NT2/D1 (cell line): ENCODE data around the gene CRISPLD2.

Experiments used
- DNase-seq: peaks from one replicate; pipeline ENCODE4 v3.0.0-alpha.2; 2011; ENCODE audit warnings: low read depth, low spot score
- H3K27me3 ChIP-seq: 2 replicates; pipeline ENCODE4 v1.6.0; 2011; ENCODE audit warnings: mild to moderate bottlenecking; ENCODE audit not compliant: insufficient read length, insufficient read depth
- H3K36me3 ChIP-seq: 2 replicates; pipeline ENCODE4 v1.6.1; 2011; ENCODE audit warnings: mild to moderate bottlenecking, low read length, mixed read lengths; ENCODE audit not compliant: insufficient read depth, insufficient read length
- H3K4me1 ChIP-seq: 2 replicates; pipeline ENCODE4 v1.5.1; 2011; ENCODE audit not compliant: insufficient read depth, insufficient read length
- H3K4me3 ChIP-seq: 2 replicates; pipeline ENCODE4 v1.5.1; 2011; ENCODE audit warnings: low read depth; ENCODE audit not compliant: insufficient read length
- H3K9ac ChIP-seq: 2 replicates; pipeline ENCODE4 v1.6.0; 2011; ENCODE audit warnings: low read depth; ENCODE audit not compliant: insufficient read length
- H3K9me3 ChIP-seq: 2 replicates; pipeline ENCODE4 v1.5.1; 2011; ENCODE audit warnings: mild to moderate bottlenecking, low read length; ENCODE audit not compliant: insufficient read depth
- SUZ12 ChIP-seq: IDR thresholded peaks from 2 replicates; pipeline ENCODE4 v1.6.1; 2011; ENCODE audit not compliant: insufficient read length, insufficient read depth; ENCODE audit errors: extremely low read depth
- YY1 ChIP-seq: IDR thresholded peaks from 2 replicates; pipeline ENCODE4 v1.6.1; 2011; ENCODE audit not compliant: insufficient read length, insufficient read depth
- ZNF274 ChIP-seq: IDR thresholded peaks from 2 replicates; pipeline ENCODE4 v1.6.1; 2011; ENCODE audit warnings: mild to moderate bottlenecking, low read depth, low read length

Gene CRISPLD2

DNA sequence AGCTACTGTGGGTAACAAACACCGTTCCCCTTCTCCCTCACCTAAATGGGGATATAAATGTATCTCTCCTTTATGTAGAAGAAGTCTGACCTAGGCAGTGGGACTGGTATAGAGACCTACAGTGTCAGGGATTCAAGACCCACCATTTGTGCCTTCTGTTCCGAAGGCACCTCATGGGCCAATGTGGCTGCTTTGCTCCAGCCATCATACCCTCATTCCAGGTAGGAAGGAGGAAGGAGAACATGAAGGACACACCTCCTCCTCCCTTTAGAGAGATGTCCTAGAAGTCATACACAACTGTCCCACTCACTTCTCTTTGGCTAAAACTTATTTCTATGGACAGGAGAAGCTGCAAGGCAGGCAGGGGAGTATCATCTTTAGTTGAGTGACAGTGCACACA lies 8.3 kb upstream of the CRISPLD2 start:
- no peak for TF ChIP-seq YY1
- TF ChIP-seq SUZ12: no peak
- Histone ChIP-seq H3K9ac (no peak overlapping the region), H3K4me3 (no peak overlapping the region), H3K4me1 (peaks cover 2% of the 10 kb centered on the region), H3K36me3 (no peaks in the 10 kb centered on the region), H3K27me3 (peaks cover 15% of the 10 kb centered on the region), H3K9me3 (0 out of 2 replicates have a peak, but pooled peaks cover 5% of the 10 kb centered on the region)
- DNase-seq: no peak

GRCh38 chr16:84813141-84813934 lies 6.4 kb upstream of the CRISPLD2 start:
- TF ChIP-seq YY1 (no peak), SUZ12 (no peak), ZNF274 (no peak)
- no peak for DNase-seq
- H3K9me3 ChIP-seq: 0 out of 2 replicates have a peak, but pooled peaks cover 5% of the 10 kb centered on the region
- peaks cover 2% of the 10 kb centered on the region for H3K4me1 ChIP-seq
- peaks cover 27% of the 10 kb centered on the region for H3K27me3 ChIP-seq
- no peaks in the 10 kb centered on the region for H3K36me3 ChIP-seq
- H3K4me3 ChIP-seq: no peak overlapping the region
- no peak overlapping the region for H3K9ac ChIP-seq

GRCh38 chr16:84815462-84815861 lies 4.3 kb upstream of the CRISPLD2 start:
- no peak for DNase-seq
- Histone ChIP-seq H3K27me3 (peaks cover 42% of the 10 kb centered on the region), H3K9me3 (0 out of 2 replicates have a peak, but pooled peaks cover 5% of the 10 kb centered on the region), H3K4me3 (no peak overlapping the region), H3K9ac (no peak overlapping the region), H3K4me1 (peaks cover 6% of the 10 kb centered on the region), H3K36me3 (no peaks in the 10 kb centered on the region)
- no peak for TF ChIP-seq SUZ12
- no peak for TF ChIP-seq YY1
- TF ChIP-seq ZNF274: no peak

DNA sequence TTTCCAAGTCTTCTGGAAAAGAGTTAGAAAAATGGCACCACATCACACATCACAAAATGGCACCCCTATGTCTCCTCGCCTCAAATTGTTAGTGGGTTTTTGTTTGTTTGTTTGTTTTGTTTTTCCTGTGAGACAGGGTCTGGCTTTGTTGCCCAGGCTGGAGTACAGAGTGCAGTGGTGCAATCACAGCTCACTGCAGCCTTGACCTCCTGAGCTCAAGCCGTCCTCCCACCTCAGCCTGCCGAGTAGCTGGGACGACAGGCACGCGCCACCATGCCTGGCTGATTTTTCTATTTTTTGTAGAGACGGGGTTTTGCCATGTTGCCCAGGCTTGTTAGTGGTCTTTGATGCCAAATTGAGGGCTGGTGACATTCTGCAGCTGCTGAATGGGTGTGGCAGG lies 3.8 kb upstream of the CRISPLD2 start:
- Histone ChIP-seq H3K9ac (no peak overlapping the region), H3K4me3 (no peak overlapping the region), H3K27me3 (peaks cover 47% of the 10 kb centered on the region), H3K9me3 (0 out of 2 replicates have a peak, but pooled peaks cover 5% of the 10 kb centered on the region), H3K4me1 (peaks cover 11% of the 10 kb centered on the region), H3K36me3 (no peaks in the 10 kb centered on the region)
- DNase-seq: no peak
- TF ChIP-seq YY1: no peak
- no peak for TF ChIP-seq SUZ12
- TF ChIP-seq ZNF274: no peak

GRCh38 chr16:84816485-84816884 lies 3.3 kb upstream of the CRISPLD2 start:
- 0 out of 2 replicates have a peak, but pooled peaks cover 5% of the 10 kb centered on the region for H3K9me3 ChIP-seq
- TF ChIP-seq SUZ12 (no peak), YY1 (no peak), ZNF274 (no peak)
- peaks cover 50% of the 10 kb centered on the region for H3K27me3 ChIP-seq
- H3K9ac ChIP-seq: no peak overlapping the region
- no peak for DNase-seq
- peaks cover 12% of the 10 kb centered on the region for H3K4me1 ChIP-seq
- H3K36me3 ChIP-seq: no peaks in the 10 kb centered on the region
- no peak overlapping the region for H3K4me3 ChIP-seq

DNA sequence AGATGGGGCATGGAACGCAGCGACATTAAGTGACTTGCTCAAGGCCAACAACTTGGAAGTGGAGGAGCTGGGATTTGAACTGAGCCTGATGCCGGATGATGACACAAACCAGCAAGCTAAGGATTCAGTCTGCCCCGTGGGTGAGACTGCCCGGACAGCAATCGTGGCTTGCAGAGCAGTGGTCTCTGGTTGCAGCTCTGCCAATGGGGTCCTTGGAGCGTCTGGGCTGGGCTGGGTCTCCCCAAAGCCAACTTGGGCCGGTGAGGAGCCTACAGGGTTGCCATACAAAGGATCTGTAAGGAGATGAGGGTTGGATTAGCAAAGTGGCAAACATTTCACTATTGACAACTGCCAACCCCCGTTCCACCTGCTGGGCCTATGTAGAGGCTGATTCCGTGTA lies 2.6 kb upstream of the CRISPLD2 start:
- peaks cover 49% of the 10 kb centered on the region for H3K27me3 ChIP-seq
- peaks cover 12% of the 10 kb centered on the region for H3K4me1 ChIP-seq
- 0 out of 2 replicates have a peak, but pooled peaks cover 5% of the 10 kb centered on the region for H3K9me3 ChIP-seq
- H3K9ac ChIP-seq: no peak overlapping the region
- TF ChIP-seq ZNF274 (no peak), YY1 (no peak), SUZ12 (no peak)
- no peak for DNase-seq
- no peak overlapping the region for H3K4me3 ChIP-seq
- no peaks in the 10 kb centered on the region for H3K36me3 ChIP-seq

DNA sequence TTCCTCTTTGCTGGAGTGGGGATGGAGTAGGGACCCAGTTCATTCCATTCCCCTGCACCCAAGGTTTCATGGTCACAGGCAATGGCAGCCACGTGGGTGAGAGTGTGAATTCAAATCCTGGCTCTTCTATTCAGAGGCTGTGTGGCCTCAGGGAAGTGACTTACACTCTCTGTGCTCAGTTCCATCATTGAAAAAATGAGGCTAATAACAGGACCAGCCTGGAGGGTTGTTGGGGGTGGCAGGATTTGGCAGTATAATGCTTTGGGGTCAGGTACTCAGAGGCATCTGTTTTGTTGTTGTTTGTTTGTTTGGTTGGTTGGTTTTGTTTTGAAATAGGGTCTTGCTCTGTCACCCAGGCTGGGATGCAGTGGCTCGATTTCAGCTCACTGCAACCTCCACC lies 2.2 kb upstream of the CRISPLD2 start:
- H3K4me3 ChIP-seq: no peak overlapping the region
- H3K27me3 ChIP-seq: peaks cover 48% of the 10 kb centered on the region
- H3K36me3 ChIP-seq: no peaks in the 10 kb centered on the region
- H3K9ac ChIP-seq: no peak overlapping the region
- TF ChIP-seq SUZ12 (no peak), ZNF274 (no peak), YY1 (no peak)
- H3K4me1 ChIP-seq: peaks cover 12% of the 10 kb centered on the region
- 0 out of 2 replicates have a peak, but pooled peaks cover 5% of the 10 kb centered on the region for H3K9me3 ChIP-seq
- no peak for DNase-seq
